Activated CD8-positive, alpha-beta memory T cell treated with anti-CD3 and anti-CD28 coated beads, Interleukin-2, amount 10 ng/mL, durations not matched to agents 7 days and 5 days (primary cell): ENCODE results near the gene NPIPB2. TPM values are rescaled to one million over a fixed set of nuclear protein-coding genes. Genes with fewer than 3 reads are reported as not detected.
"Not testable (repeated sequence)": the region's sequence is repeated elsewhere in the genome, so short reads cannot be mapped to it uniquely, and the experiment has no call there.

Source experiments
- ATAC-seq: fragments of 150-1000 bp; cut with Tn5 transposase; one replicate; pipeline ENCODE4 v1.10.0; 2021; ENCODE audit warnings: moderate library complexity
- CTCF ChIA-PET: fragments of 350-600 bp; sonication (Branson Sonifier 250); formaldehyde crosslinking; loops from one replicate; lab custom pipeline; 2021; ENCODE audit warnings: antibody characterized with exemption; lab: Charles Lee
- DNase-seq: peaks from one replicate; pipeline ENCODE4 v3.0.0-alpha.2; 2020
- H3K27ac Mint-ChIP-seq: one replicate; pipeline ENCODE4 v1.8.0; 2021; ENCODE audit warnings: mild to moderate bottlenecking, mixed read lengths
- H3K27me3 Mint-ChIP-seq: one replicate; pipeline ENCODE4 v1.8.0; 2021; ENCODE audit warnings: mixed read lengths
- H3K36me3 Mint-ChIP-seq: one replicate; pipeline ENCODE4 v1.8.0; 2021; ENCODE audit warnings: mild to moderate bottlenecking, mixed read lengths
- H3K4me1 Mint-ChIP-seq: one replicate; pipeline ENCODE4 v1.8.0; 2021; ENCODE audit warnings: mixed read lengths
- H3K4me3 Mint-ChIP-seq: one replicate; pipeline ENCODE4 v1.8.0; 2021; ENCODE audit warnings: mild to moderate bottlenecking, moderate library complexity, mixed read lengths
- H3K9me3 Mint-ChIP-seq: one replicate; pipeline ENCODE4 v1.8.0; 2022; ENCODE audit warnings: low read depth, mixed read lengths
- total RNA-seq, 2 experiments: library from RNA; stranded (reverse); gene quantifications; one replicate each; pipeline ENCODE4 v1.2.3, GENCODE V29; 2021

The NPIPB2 gene
- total RNA-seq, 2 experiments from 2014 or later, result 14.9 to 22.9 TPM

DNA sequence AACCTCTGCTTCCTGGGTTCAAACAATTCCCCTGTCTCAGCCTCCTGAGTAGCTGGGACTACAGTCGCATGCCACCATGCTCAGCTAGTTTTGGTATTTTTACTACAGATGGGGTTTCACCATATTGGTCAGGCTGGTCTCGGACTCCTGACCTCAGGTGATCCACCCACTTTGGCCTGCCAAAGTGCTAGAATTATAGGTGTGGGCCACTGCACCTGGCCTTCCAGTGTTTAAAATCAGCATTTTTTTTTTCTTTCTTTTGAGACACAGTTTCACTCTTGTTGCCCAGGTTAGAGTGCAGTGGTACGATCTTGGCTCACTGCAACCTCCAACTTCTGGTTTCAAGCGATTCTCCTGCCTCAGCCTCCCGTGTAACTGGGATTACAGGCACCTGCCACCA lies 28.4 kb upstream of the NPIPB2 start:
- CTCF ChIA-PET, H3K9me3 Mint-ChIP-seq, H3K27ac Mint-ChIP-seq, H3K4me3 Mint-ChIP-seq, ATAC-seq, H3K27me3 Mint-ChIP-seq, DNase-seq, H3K4me1 Mint-ChIP-seq, H3K36me3 Mint-ChIP-seq: not testable (repeated sequence)

DNA sequence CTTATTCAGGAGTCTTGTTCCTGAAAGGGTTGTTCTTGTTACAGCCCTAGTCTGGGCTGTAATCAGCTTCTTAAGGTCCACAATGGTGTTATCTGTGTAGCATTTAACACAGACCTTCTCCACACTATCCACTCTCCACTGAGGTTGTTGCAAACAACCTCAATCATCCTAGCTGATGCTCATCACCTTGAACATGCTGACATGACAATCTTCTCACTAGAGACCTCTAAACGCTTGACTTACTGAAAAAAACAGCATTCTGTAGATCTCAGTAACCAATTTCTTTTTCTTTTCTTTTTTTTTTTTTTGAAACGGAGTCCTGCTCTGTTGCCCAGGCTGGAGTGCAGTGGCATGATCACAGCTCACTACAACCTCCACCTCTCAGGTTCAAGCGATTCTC lies 26.7 kb upstream of the NPIPB2 start:
- Mint-ChIP-seq H3K36me3 (no peaks in the 10 kb centered on the region), H3K9me3 (no peaks in the 10 kb centered on the region), H3K4me1 (peaks cover 7% of the 10 kb centered on the region), H3K27me3 (peaks cover 7% of the 10 kb centered on the region), H3K4me3 (no peak overlapping the region), H3K27ac (no peak overlapping the region)
- CTCF ChIA-PET, result interaction anchor here (1.5 kb wide), 1 partner anchor 99 kb away, joined by 4 read pairs; no protein-coding TSS in a partner anchor
- ATAC-seq, result no peak
- no peak for DNase-seq

DNA sequence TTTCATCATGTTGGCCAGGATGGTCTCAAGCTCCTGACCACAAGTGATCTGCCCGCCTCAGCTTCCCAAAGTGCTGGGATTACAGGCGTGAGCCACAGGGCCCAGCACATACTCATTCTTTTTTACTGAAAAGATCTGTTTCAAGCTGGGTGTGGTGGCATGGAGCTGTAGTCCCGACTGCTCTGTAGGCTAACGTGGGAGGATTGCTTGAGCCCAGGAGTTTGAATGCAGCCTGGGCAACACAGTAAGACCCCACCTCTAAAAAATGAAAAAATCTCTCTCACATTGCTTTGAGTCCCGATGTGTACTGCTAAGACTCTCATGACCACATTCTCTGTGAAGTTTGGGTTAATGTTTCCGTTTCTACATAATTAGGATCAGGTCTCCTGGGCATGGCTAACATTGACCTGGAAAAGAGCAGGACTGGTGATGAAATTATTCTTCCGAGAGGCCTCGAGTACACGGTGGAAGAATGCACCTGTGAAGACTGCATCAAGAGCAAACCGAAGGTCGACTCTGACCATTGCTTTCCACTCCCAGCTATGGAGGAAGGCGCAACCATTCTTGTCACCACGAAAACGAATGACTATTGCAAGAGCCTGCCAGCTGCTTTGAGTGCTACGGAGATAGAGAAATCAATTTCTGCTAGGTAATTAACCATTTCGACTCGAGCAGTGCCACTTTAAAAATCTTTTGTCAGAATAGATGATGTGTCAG lies 25.5 kb upstream of the NPIPB2 start:
- Mint-ChIP-seq H3K4me3 (no peak overlapping the region), H3K4me1 (peaks cover 7% of the 10 kb centered on the region), H3K9me3 (no peaks in the 10 kb centered on the region), H3K27ac (no peak overlapping the region), H3K36me3 (no peaks in the 10 kb centered on the region), H3K27me3 (peaks cover 7% of the 10 kb centered on the region)
- ATAC-seq (no peak), DNase-seq (no peak)
- CTCF ChIA-PET, result no interaction called here

DNA sequence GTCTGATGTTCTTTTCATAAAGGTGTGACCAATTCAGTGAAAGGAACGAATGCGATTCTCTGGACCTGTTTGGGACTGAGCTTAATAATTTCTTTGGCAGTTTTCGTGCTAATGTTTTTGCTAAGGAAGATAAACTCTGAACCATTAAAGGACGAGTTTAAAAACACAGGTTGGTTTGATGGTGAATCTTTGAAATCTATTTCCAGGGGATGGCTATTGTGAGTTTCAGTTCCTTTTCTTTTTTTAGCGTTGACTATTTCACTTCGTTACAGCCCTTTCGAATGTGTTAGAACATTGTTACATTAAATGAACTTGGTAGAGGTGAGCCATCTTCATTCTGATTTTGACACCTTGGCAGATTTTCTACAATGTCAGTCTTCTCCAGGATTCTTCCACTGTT lies 24.3 kb upstream of the NPIPB2 start:
- H3K27ac Mint-ChIP-seq, result no peak overlapping the region
- ATAC-seq (no peak), DNase-seq (no peak)
- peaks cover 7% of the 10 kb centered on the region for H3K4me1 Mint-ChIP-seq
- CTCF ChIA-PET, result no interaction called here
- peaks cover 7% of the 10 kb centered on the region for H3K27me3 Mint-ChIP-seq
- H3K36me3 Mint-ChIP-seq, result no peaks in the 10 kb centered on the region
- H3K9me3 Mint-ChIP-seq, result no peaks in the 10 kb centered on the region
- no peak overlapping the region for H3K4me3 Mint-ChIP-seq

DNA sequence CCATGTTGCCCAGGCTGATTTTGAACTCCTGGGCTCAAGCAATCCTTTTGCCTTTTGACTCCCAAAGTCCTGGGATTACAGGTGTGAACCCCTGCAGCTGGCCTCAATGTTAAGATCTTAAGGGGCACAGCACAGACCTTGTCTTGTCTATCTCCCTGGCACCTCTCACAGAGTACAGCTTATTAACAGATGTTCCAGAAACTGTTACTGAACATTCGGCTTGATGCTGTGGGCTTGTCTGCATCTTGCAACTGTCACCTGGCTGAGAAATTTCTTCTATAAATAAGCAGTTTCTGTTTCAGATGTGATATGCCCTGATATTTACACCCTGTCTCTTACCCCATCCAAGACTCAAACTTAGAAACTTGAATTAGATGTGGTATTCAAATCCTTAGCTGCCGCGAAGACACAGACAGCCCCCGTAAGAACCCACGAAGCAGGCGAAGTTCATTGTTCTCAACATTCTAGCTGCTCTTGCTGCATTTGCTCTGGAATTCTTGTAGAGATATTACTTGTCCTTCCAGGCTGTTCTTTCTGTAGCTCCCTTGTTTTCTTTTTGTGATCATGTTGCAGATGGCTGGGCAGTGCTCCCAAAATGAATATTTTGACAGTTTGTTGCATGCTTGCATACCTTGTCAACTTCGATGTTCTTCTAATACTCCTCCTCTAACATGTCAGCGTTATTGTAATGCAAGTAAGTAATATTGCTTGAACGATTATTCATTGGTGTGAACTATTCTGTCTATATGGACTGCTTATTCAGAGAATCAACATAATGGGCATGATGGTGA lies 23.1 kb upstream of the NPIPB2 start, which contains the start of gene TNFRSF17:
TSS of gene TNFRSF17 (plus strand) at position 450 of the 791 bp plus-strand sequence. CDS start at position 565, 115 bp downstream.
- ATAC-seq, result no peak
- Mint-ChIP-seq H3K4me1 (peaks cover 7% of the 10 kb centered on the region), H3K27ac (no peak within 1 kb of the TSS), H3K27me3 (peaks cover 13% of the 10 kb centered on the region), H3K36me3 (no peaks in the 10 kb centered on the region), H3K4me3 (no peak within 1 kb of the TSS), H3K9me3 (no peaks in the 10 kb centered on the region)
- CTCF ChIA-PET, result interaction anchor here (2.0 kb wide), 1 partner anchor 12 kb away, joined by 5 read pairs; the partner anchor contains the start of gene SNX29
- DNase-seq, result no peak

DNA sequence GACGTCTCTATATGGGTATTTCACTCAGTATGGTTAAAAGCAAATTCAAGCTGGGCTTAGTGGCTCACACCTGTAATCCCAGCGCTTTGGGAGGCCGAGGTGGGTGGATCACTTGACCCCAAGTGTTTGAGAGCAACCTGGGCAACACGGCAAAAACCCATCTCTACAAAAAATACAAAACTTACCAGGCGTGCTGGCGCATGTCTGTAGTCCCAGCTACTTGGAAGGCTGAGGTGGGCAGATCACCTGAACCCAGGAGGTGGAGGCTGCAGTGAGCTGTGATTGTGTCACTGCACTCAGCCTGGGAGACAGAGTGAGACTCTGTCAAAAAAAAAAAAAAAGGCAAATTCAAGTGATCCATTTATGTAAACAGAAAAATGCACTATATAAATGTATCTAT lies 21.9 kb upstream of the NPIPB2 start:
- no peaks in the 10 kb centered on the region for H3K9me3 Mint-ChIP-seq
- H3K4me3 Mint-ChIP-seq, result no peak overlapping the region
- H3K27ac Mint-ChIP-seq, result no peak overlapping the region
- CTCF ChIA-PET, result interaction anchor here (2.0 kb wide), 1 partner anchor 13 kb away, joined by 5 read pairs; the partner anchor contains the start of gene SNX29
- DNase-seq (no peak), ATAC-seq (no peak)
- H3K36me3 Mint-ChIP-seq, result no peaks in the 10 kb centered on the region
- H3K4me1 Mint-ChIP-seq, result peaks cover 7% of the 10 kb centered on the region
- peaks cover 14% of the 10 kb centered on the region for H3K27me3 Mint-ChIP-seq

DNA sequence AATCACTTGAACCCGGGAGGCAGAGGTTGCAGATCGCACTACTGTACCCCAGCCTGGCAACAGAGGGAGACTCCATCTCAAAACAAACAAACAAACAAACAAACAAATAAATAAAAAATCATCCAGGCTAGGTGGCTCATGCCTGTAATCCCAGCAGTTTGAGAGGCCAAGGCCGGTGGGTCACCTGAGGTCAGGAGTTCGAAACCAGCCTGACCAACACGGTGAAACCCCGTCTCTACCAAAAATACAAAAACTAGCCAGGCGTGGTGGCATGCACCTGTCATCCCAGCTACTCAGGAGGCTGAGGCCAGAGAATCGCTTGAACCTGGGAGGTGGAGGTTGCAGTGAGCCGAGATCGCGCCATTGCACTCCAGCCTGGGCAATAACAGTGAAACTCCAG lies 21.1 kb upstream of the NPIPB2 start:
- CTCF ChIA-PET, result interaction anchor here (2.0 kb wide), 1 partner anchor 14 kb away, joined by 5 read pairs; the partner anchor contains the start of gene SNX29
- not testable (repeated sequence) for H3K4me3 Mint-ChIP-seq, DNase-seq, H3K36me3 Mint-ChIP-seq, H3K9me3 Mint-ChIP-seq, H3K4me1 Mint-ChIP-seq, H3K27ac Mint-ChIP-seq, ATAC-seq
- H3K27me3 Mint-ChIP-seq, result peaks cover 14% of the 10 kb centered on the region

DNA sequence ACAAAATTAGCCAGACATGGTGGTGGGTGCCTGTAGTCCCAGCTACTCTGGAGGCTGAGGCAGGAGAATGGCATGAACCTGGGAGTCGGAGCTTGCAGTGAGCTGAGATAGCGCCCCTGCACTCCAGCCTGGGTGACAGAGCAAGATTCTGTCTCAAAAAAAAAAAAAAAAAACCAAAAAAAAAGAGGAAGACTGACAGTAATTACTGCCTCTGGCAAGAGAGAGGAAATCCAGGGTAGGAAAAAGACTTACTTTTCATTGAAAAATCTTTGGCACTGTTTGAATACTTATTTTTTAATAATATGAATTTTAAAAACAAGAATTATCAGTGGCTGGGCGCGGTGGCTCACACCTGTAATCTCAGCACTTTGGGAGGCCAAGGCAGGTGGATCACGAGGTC lies 20.6 kb upstream of the NPIPB2 start:
- H3K27ac Mint-ChIP-seq, H3K36me3 Mint-ChIP-seq, H3K4me1 Mint-ChIP-seq, DNase-seq, H3K9me3 Mint-ChIP-seq, ATAC-seq, H3K4me3 Mint-ChIP-seq, CTCF ChIA-PET: not testable (repeated sequence)
- peaks cover 14% of the 10 kb centered on the region for H3K27me3 Mint-ChIP-seq

DNA sequence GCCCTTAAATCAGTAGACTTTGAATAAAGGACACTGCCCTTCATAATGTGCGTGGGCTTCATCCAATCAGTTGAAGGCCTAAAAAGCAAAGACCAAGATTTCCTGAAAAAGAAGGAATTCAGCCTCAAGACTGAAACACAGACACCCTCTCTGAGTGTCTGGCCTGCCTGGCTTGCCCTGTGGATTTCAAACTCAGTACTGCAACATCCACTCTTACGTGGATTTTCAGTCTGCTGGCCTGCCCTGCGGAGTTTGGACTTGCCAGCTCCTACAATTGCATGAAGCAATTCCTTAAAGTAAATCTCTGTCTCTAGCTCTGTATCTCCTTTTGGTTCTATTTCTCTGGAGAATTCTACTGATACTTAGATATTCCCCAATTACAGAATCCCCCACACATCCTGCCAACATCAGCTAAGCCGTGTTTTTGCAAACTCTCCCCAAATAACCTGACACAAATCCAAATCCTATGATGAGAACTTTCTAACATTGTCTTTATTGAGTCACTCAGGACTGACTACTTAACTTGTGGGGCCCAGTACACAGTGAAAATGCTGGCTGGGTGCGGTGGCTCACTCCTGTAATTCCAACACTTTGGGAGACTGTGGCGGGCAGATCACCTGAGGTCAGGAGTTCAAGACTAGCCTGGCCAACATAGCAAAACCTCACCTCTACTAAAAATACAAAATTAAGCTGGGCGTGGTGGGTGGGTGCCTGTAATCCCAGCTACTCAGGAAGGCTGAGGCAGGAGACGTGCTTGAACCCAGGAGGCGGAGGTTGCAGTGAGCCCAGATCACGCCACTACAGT lies 15.9 kb upstream of the NPIPB2 start:
- CTCF ChIA-PET, result interaction anchor here (0.6 kb wide), 1 partner anchor 9 kb away, joined by 3 read pairs; no protein-coding TSS in a partner anchor
- Mint-ChIP-seq H3K4me3 (no peak overlapping the region), H3K36me3 (no peaks in the 10 kb centered on the region), H3K27ac (no peak overlapping the region), H3K27me3 (peaks cover 10% of the 10 kb centered on the region), H3K4me1 (no peaks in the 10 kb centered on the region), H3K9me3 (no peaks in the 10 kb centered on the region)
- DNase-seq (no peak), ATAC-seq (no peak)

DNA sequence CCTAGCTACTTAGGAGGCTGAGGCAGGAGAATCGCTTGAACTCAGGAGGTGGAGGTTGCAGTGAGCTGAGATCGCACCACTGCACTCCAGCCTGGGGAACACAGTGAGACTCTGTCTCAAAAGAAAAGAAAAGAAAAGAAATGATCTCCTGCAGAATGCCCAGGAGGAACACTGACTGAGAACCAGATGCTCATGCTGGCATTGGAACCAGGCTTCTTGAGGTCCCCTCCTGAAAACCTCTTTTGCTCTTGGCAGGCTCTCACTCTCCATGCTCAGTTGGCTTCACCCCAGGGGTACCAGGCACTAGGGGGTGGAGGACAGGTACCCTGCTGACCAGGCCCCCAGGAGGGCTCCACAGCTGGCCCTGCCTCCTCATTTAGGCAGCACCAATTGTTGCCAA lies 14.7 kb upstream of the NPIPB2 start:
- no peak overlapping the region for H3K27ac Mint-ChIP-seq
- peaks cover 10% of the 10 kb centered on the region for H3K27me3 Mint-ChIP-seq
- H3K36me3 Mint-ChIP-seq, result no peaks in the 10 kb centered on the region
- no peak for DNase-seq
- no peaks in the 10 kb centered on the region for H3K9me3 Mint-ChIP-seq
- no peaks in the 10 kb centered on the region for H3K4me1 Mint-ChIP-seq
- ATAC-seq, result no peak
- H3K4me3 Mint-ChIP-seq, result no peak overlapping the region
- CTCF ChIA-PET, result no interaction called here

DNA sequence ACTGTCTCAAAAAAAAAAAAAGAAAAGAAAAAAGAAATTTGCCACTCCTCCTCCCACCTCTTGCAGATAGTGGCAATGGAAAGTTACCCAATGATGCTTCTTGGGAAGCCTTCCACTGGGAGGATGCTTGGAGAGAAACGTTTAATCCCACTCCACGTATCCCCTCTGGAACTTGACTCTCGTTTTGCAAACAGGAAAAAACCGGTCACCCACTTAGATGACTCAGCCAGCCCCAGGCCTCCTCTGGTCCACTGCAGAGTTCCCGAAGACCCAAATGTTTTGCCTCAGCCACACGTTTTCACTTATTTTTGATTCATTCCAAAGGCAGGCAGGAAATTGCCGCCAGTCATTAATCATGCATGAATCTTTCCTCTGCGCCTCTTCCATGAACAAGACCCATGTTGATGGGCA lies 13.9 kb upstream of the NPIPB2 start:
- no peaks in the 10 kb centered on the region for H3K4me1 Mint-ChIP-seq
- H3K9me3 Mint-ChIP-seq, result no peaks in the 10 kb centered on the region
- ATAC-seq (no peak), DNase-seq (no peak)
- H3K27me3 Mint-ChIP-seq, result peaks cover 10% of the 10 kb centered on the region
- no peaks in the 10 kb centered on the region for H3K36me3 Mint-ChIP-seq
- H3K27ac Mint-ChIP-seq, result no peak overlapping the region
- CTCF ChIA-PET, result no interaction called here
- no peak overlapping the region for H3K4me3 Mint-ChIP-seq

DNA sequence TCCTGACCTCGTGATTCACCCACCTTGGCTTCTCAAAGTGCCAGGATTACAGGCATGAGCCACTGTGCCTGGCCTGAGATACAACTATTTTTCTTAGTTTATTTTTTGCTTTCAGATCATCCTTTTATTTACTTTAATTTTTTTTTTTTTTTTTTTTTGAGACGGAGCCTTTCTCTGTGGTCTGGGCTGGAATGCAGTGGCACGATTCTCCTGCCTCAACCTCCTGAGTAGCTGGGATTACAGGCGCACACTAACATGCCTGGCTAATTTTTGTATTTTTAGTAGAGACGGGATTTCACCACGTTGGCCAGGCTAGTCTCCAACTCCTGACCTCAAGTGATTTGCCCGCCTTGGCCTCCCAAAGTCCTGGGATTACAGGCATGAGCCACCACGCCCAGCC lies 11.7 kb upstream of the NPIPB2 start:
- DNase-seq, H3K36me3 Mint-ChIP-seq, H3K4me1 Mint-ChIP-seq, CTCF ChIA-PET, H3K9me3 Mint-ChIP-seq, ATAC-seq, H3K27ac Mint-ChIP-seq, H3K4me3 Mint-ChIP-seq, H3K27me3 Mint-ChIP-seq: not testable (repeated sequence)

DNA sequence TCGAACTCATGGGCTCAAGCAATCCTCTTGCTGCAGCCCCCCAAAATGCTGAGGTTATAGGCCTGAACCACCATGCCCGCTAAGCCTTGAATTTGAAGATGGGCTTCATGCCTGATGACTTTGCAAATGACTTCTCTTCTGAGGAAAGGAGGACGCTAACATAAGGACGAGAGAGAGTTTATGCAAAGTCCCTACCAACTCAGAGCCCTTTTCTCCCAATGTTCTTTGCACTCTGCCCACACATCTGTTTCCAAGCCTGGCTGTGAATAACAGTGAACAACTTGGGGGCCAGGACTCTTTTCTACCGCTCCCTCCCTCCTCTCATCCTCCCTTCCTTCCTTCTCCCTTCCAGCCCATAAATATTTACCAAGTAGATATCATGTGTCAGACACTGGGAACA lies 8.5 kb upstream of the NPIPB2 start:
- H3K27me3 Mint-ChIP-seq, result no peaks in the 10 kb centered on the region
- CTCF ChIA-PET, result no interaction called here
- H3K4me3 Mint-ChIP-seq, result no peak overlapping the region
- no peaks in the 10 kb centered on the region for H3K9me3 Mint-ChIP-seq
- ATAC-seq, result no peak
- no peak for DNase-seq
- no peaks in the 10 kb centered on the region for H3K4me1 Mint-ChIP-seq
- no peaks in the 10 kb centered on the region for H3K36me3 Mint-ChIP-seq
- H3K27ac Mint-ChIP-seq, result no peak overlapping the region
